Parathyroid adenoma (tissue), 2 donors: ENCODE data around the gene PPIL1.

Experiments used
- H2AFZ ChIP-seq: fragments of 300-600 bp; sonication (generic); one replicate; pipeline ENCODE4 v1.7.0; 2017; ENCODE audit warnings: antibody characterized with exemption, mild to moderate bottlenecking
- H3K27ac ChIP-seq: fragments of 300-600 bp; sonication (generic); one replicate; pipeline ENCODE4 v1.7.0; 2017
- H3K27me3 ChIP-seq: fragments of 300-600 bp; sonication (generic); one replicate; pipeline ENCODE4 v1.7.0; 2017; ENCODE audit warnings: low read length; ENCODE audit not compliant: control insufficient read depth, insufficient read depth
- H3K36me3 ChIP-seq: fragments of 300-600 bp; sonication (generic); one replicate; pipeline ENCODE4 v1.7.0; 2017; ENCODE audit warnings: low read length; ENCODE audit not compliant: control insufficient read depth, insufficient read depth
- H3K4me1 ChIP-seq: fragments of 300-600 bp; sonication (generic); one replicate; pipeline ENCODE4 v1.7.0; 2017; ENCODE audit warnings: control low read depth
- H3K4me2 ChIP-seq: fragments of 300-600 bp; sonication (generic); one replicate; pipeline ENCODE4 v1.7.0; 2017; ENCODE audit warnings: low read length
- H3K4me3 ChIP-seq: fragments of 300-600 bp; sonication (generic); one replicate; pipeline ENCODE4 v1.7.0; 2017; ENCODE audit warnings: low read depth, low read length
- H3K79me2 ChIP-seq: fragments of 300-600 bp; sonication (generic); one replicate; pipeline ENCODE4 v1.7.0; 2017; ENCODE audit warnings: control low read depth
- H3K9ac ChIP-seq: fragments of 300-600 bp; sonication (generic); one replicate; pipeline ENCODE4 v1.7.0; 2017; ENCODE audit warnings: mild to moderate bottlenecking
- H3K9me3 ChIP-seq: fragments of 300-600 bp; sonication (generic); one replicate; pipeline ENCODE4 v1.7.0; 2017; ENCODE audit warnings: low read length; ENCODE audit not compliant: control insufficient read depth
- TF ChIP-seq, protein P1 (sequence below): fragments of 300-600 bp; sonication (generic); IDR thresholded peaks from one replicate; pipeline ENCODE4 v1.7.0; 2017; ENCODE audit warnings: antibody characterized with exemption, mild to moderate bottlenecking
- donor health status: primary hyperparathyroidism.

Gene PPIL1

DNA sequence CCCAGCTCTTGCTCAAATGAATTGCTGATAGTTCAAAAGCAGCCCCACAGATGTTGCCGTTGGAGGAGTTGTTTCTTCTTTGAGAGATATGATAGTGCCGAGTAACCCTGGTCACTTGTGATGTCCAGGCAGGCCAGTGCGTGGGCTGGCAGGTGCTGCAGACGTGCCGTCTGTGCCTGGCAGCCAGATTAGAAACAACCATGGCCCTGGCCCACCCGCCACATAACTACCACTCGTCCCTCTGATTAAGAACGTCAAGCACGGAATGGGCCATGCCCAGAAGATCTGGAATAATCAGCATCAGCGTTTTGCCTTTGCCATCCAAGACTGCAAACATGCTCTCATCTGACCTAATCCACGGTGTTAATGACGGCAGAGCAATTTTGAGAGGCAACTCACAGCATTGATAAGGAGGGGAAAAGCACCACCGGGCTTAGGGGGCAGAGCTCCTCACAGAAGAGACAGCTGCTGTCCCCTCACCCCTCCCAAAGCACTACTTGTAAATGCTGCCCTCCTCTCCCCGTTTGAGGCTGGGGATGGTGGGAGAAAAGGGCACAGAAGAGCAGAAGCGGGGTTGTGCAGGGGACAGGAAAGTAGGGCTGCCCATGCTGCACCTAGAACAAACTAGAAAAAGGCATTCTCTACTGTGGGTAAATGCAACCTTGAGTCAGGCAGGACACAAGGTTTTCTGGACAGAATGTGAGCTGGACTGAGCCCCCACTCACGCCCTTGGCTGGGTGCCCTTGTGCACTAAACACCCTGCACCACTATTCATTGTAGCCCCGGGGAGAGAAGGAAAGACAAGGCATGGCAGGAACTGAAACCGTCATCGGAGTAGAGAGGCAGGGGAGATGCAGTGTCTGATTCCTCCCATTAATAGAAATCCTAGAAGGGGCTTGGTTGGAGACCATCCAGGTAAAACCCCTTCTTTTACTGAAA lies 30.1 kb downstream of the PPIL1 start:
- Histone ChIP-seq H3K9ac (no peak overlapping the region), H3K79me2 (no peaks in the 10 kb centered on the region), H3K27me3 (no peaks in the 10 kb centered on the region), H2AFZ (no peak overlapping the region), H3K9me3 (no peaks in the 10 kb centered on the region), H3K27ac (no peak overlapping the region), H3K4me2 (no peak overlapping the region), H3K4me3 (no peak overlapping the region), H3K36me3 (no peaks in the 10 kb centered on the region), H3K4me1 (peaks cover 11% of the 10 kb centered on the region)
- TF ChIP-seq, protein P1, sequence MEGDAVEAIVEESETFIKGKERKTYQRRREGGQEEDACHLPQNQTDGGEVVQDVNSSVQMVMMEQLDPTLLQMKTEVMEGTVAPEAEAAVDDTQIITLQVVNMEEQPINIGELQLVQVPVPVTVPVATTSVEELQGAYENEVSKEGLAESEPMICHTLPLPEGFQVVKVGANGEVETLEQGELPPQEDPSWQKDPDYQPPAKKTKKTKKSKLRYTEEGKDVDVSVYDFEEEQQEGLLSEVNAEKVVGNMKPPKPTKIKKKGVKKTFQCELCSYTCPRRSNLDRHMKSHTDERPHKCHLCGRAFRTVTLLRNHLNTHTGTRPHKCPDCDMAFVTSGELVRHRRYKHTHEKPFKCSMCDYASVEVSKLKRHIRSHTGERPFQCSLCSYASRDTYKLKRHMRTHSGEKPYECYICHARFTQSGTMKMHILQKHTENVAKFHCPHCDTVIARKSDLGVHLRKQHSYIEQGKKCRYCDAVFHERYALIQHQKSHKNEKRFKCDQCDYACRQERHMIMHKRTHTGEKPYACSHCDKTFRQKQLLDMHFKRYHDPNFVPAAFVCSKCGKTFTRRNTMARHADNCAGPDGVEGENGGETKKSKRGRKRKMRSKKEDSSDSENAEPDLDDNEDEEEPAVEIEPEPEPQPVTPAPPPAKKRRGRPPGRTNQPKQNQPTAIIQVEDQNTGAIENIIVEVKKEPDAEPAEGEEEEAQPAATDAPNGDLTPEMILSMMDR = no peak

DNA sequence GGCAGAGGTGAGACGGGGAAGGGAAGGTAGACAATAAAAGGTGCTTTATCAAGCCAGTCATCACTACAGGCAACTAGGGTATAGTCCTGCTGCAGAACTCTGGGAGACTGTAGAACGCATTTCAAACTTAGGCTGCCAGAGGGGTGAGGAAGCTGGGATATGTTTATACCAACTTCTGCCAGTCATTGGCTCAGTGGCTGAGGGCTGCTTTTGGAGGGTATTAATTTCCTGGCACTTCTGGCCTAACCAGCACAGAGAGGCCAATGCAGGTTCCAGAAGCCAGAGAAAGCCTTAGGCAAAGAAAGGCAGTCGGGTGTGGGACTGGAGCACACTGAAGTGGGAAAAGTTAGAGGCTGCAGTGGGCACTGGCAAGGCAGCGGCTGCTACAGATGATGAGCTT lies 31.4 kb downstream of the PPIL1 start:
- Histone ChIP-seq H3K4me3 (no peak overlapping the region), H3K79me2 (no peaks in the 10 kb centered on the region), H3K4me2 (no peak overlapping the region), H3K27me3 (no peaks in the 10 kb centered on the region), H2AFZ (no peak overlapping the region), H3K27ac (no peak overlapping the region), H3K9me3 (no peaks in the 10 kb centered on the region), H3K4me1 (peaks cover 9% of the 10 kb centered on the region), H3K9ac (no peak overlapping the region), H3K36me3 (no peaks in the 10 kb centered on the region)
- TF ChIP-seq, protein P1 = no peak

DNA sequence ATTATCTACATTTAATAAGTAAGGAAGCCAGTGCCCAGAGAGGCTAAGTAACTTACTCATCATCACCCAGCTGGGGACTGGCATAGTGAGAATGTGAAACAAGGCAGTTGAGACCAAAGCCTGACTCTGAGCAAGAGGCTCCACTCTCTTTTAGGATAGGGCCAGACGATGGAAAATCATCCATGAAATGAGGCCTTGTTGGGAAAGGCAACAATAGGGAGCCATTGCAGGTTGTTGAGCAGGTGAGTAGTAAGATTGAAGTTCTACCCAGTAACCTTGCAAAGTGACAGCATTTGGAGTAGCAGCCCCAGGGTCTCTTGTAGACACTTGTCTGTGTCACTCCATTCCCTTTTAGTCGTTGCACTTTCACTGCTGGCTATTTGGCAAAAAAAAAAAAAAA lies 32.8 kb downstream of the PPIL1 start:
- Histone ChIP-seq H3K79me2 (no peaks in the 10 kb centered on the region), H3K4me2 (no peak overlapping the region), H3K27ac (no peak overlapping the region), H3K9ac (no peak overlapping the region), H3K27me3 (no peaks in the 10 kb centered on the region), H3K4me1 (peaks cover 9% of the 10 kb centered on the region), H3K9me3 (no peaks in the 10 kb centered on the region), H3K36me3 (no peaks in the 10 kb centered on the region), H2AFZ (no peak overlapping the region), H3K4me3 (no peak overlapping the region)
- TF ChIP-seq, protein P1 = no peak

DNA sequence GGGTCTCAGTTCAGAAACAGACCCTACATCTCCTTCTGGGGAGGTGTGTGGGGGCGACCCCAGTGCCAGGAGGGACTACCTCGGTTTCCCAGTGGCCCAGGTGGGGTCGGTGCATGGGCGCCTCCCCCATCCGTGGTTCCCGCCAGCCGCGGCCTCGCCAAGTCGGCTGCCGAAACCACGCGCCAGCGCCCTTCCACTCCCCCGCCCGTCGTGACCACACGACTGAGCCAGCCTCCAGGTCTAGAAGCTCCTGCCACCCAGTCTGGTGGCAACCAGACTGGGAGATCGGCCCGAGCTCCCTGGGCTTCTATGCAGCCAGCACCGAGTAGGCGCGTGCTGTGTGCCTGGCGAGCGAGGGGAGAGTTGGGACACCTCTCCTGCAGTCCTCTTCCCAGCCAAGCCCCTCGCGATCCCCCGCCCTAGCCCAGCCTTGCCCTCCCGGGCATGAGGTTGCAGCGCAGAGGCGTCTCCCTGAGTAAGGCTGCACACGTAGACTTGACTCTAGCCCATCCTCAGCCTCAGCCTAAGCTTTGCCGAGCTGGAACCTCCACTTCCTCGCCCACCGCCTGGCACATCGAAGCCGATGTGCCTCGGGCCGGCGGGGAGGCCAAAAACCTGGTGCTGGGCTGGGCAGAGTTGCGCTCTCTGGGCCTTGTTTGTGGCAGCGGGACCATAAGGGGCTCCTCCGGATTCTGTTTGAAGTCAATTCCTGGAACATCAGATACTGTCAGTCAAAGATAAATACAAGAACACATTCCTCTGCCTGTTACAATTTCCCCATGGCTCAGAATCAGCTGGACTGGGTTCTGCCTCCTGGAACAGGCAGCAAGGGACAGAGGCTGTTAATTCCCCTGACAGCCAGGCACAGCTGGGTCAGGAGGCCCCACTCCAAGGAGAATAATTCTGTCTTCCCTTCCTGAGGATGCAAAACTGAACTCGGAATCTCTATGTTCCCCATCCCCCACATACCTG lies 33.9 kb downstream of the PPIL1 start:
- Histone ChIP-seq H3K27me3 (no peaks in the 10 kb centered on the region), H3K79me2 (no peaks in the 10 kb centered on the region), H3K9ac (no peak overlapping the region), H3K9me3 (no peaks in the 10 kb centered on the region), H3K27ac (no peak overlapping the region), H3K4me2 (peak overlapping the region; percentile 77), H2AFZ (peak overlapping the region; percentile 68), H3K4me3 (no peak overlapping the region), H3K36me3 (no peaks in the 10 kb centered on the region), H3K4me1 (peaks cover 9% of the 10 kb centered on the region)
- TF ChIP-seq, protein P1 = no peak
